GM12873 (cell line): Measurements from ENCODE around the gene PHACTR1.

Experiments used
- CTCF ChIP-seq: IDR thresholded peaks from 2 replicates; pipeline ENCODE4 v1.5.1; 2012; ENCODE audit warnings: low read depth, mild to moderate bottlenecking, moderate library complexity, low read length, control low read depth; ENCODE audit not compliant: insufficient read depth; ENCODE audit errors: missing control alignments

PHACTR1 gene

GRCh38 chr6:12767016-12767415, 50.4 kb downstream of the PHACTR1 start:
- no peak for TF ChIP-seq CTCF

- TF ChIP-seq CTCF, result no peak
Measured at GRCh38 chr6:12769556-12770256, 53.1 kb downstream of the PHACTR1 start.

- TF ChIP-seq CTCF, result no peak
Measured at GRCh38 chr6:12772416-12772815, 55.8 kb downstream of the PHACTR1 start.

GRCh38 chr6:12776291-12776690, 59.7 kb downstream of the PHACTR1 start:
- TF ChIP-seq CTCF, result no peak

GRCh38 chr6:12779772-12780171, 63.2 kb downstream of the PHACTR1 start:
- no peak for TF ChIP-seq CTCF

- TF ChIP-seq CTCF, result no peak
Measured at GRCh38 chr6:12782136-12782535, 65.6 kb downstream of the PHACTR1 start.

- TF ChIP-seq CTCF, result no peak
Measured at GRCh38 chr6:12785301-12785700, 68.7 kb downstream of the PHACTR1 start.

GRCh38 chr6:12785921-12786320, 69.4 kb downstream of the PHACTR1 start:
- no peak for TF ChIP-seq CTCF
